H1 (cell line): ENCODE measurements around the gene CIT. TPM values are rescaled to one million over a fixed set of nuclear protein-coding genes. Genes with fewer than 3 reads are reported as not detected.

Experiments used
- CTCF ChIA-PET: fragments of 300-600 bp; sonication (Branson Sonifier 250); formaldehyde crosslinking; loops from one replicate; lab custom pipeline; 2021; ENCODE audit not compliant: partially characterized antibody; lab: Charles Lee
- POLR2A ChIA-PET: fragments of 300-600 bp; sonication (Branson Sonifier 250); formaldehyde crosslinking; loops from one replicate; lab custom pipeline; 2021; ENCODE audit warnings: inconsistent platforms; ENCODE audit not compliant: partially characterized antibody; lab: Charles Lee
- DNase-seq, 2 experiments: peaks; one replicate each; pipeline versions ENCODE4 v3.0.0 to v3.0.0-alpha.2; 2010 to 2022; ENCODE audit warnings: low spot score in 2 of 2, low read depth in 1 of 2, mixed read lengths in 1 of 2
- FAIRE-seq: peaks from 2 replicates; lab custom pipeline; 2011; peaks lifted over from hg19 to GRCh38; lab: Jason Lieb, UNC
- H2AFZ ChIP-seq: 2 replicates; pipeline ENCODE4 v1.8.1; 2012; ENCODE audit warnings: low read length, inconsistent platforms
- H2AK5ac ChIP-seq: 2 replicates; pipeline ENCODE4 v1.6.1; 2013; ENCODE audit warnings: low read depth, low read length
- H2BK120ac ChIP-seq: replicated peaks from 2 replicates; pipeline ENCODE3; 2013; ENCODE audit warnings: low read depth, low read length, inconsistent platforms
- H2BK12ac ChIP-seq: 2 replicates; pipeline ENCODE4 v1.6.1; 2013; ENCODE audit warnings: low read depth, low read length
- H2BK15ac ChIP-seq: 2 replicates; pipeline ENCODE4 v1.6.1; 2013; ENCODE audit warnings: low read length
- H2BK20ac ChIP-seq: 2 replicates; pipeline ENCODE4 v1.6.1; 2013; ENCODE audit warnings: low read length
- H2BK5ac ChIP-seq: 2 replicates; pipeline ENCODE4 v1.6.1; 2013; ENCODE audit warnings: low read depth, low read length
- H3K14ac ChIP-seq: 2 replicates; pipeline ENCODE4 v1.6.1; 2013; ENCODE audit warnings: inconsistent platforms; ENCODE audit not compliant: insufficient read length
- H3K18ac ChIP-seq: 2 replicates; pipeline ENCODE4 v1.6.1; 2013; ENCODE audit warnings: low read length; ENCODE audit errors: extremely low read depth
- H3K23ac ChIP-seq: 2 replicates; pipeline ENCODE4 v1.6.1; 2013; ENCODE audit warnings: inconsistent platforms; ENCODE audit not compliant: insufficient read length
- H3K23me2 ChIP-seq: 2 replicates; pipeline ENCODE4 v1.6.1; 2013; ENCODE audit warnings: low read depth, low read length
- H3K27ac ChIP-seq: 2 replicates; pipeline ENCODE4 v1.6.1; 2011; ENCODE audit warnings: low read depth, low read length, inconsistent platforms
- H3K27me3 ChIP-seq, 4 experiments: replicated peaks in 1 of 4; 1 replicate in 1 of 4; 2 replicates in 3 of 4; pipeline versions ENCODE4 v1.6.1 to v1.8.1; 2011 to 2013; ENCODE audit warnings: low read length in 3 of 4, mild to moderate bottlenecking in 3 of 4, inconsistent platforms in 2 of 4, mixed read lengths in 2 of 4, moderate library complexity in 1 of 4; ENCODE audit not compliant: control insufficient read depth in 3 of 4, insufficient read depth in 3 of 4; ENCODE audit errors: extremely low read depth in 1 of 4
- H3K36me3 ChIP-seq, 4 experiments: 2 replicates each; pipeline versions ENCODE4 v1.6.1 to v1.8.1; 2011 to 2013; ENCODE audit warnings: mild to moderate bottlenecking in 4 of 4, low read length in 3 of 4, moderate library complexity in 2 of 4, control low read depth in 1 of 4, inconsistent platforms in 1 of 4; ENCODE audit not compliant: insufficient read depth in 4 of 4, control insufficient read depth in 2 of 4
- H3K4ac ChIP-seq: replicated peaks from 2 replicates; pipeline ENCODE3; 2013; ENCODE audit warnings: low read length, low read depth, mixed read lengths, inconsistent platforms; ENCODE audit not compliant: insufficient read length
- H3K4me1 ChIP-seq, 4 experiments: replicated peaks in 1 of 4; 1 replicate in 1 of 4; 2 replicates in 3 of 4; pipeline versions ENCODE4 v1.6.1 to v1.8.1; 2011 to 2013; ENCODE audit warnings: low read length in 3 of 4, inconsistent platforms in 2 of 4, mixed read lengths in 1 of 4; ENCODE audit not compliant: insufficient read depth in 4 of 4, control insufficient read depth in 3 of 4
- H3K4me2 ChIP-seq, 2 experiments: 2 replicates each; pipeline versions ENCODE4 v1.6.1 to v1.8.1; 2011 to 2013; ENCODE audit warnings: low read depth in 2 of 2, low read length in 2 of 2, control low read depth in 1 of 2, inconsistent platforms in 1 of 2, mild to moderate bottlenecking in 1 of 2; ENCODE audit not compliant: insufficient read depth in 1 of 2
- H3K4me3 ChIP-seq, 4 experiments: fragments of 200-600, 300-600 bp in 1 of 4; sonication (generic), shearing (Covaris generic), sonication (Bioruptor Twin) in 1 of 4; 2 replicates each; pipeline versions ENCODE4 v1.5.1 to v1.8.1; 2011 to 2016; ENCODE audit warnings: low read length in 4 of 4, low read depth in 3 of 4, control low read depth in 2 of 4, inconsistent platforms in 2 of 4, mild to moderate bottlenecking in 2 of 4, mixed read lengths in 1 of 4, moderate library complexity in 1 of 4; ENCODE audit not compliant: insufficient read depth in 2 of 4; ENCODE audit errors: extremely low read depth in 1 of 4
- H3K56ac ChIP-seq: replicated peaks from 2 replicates; pipeline ENCODE3; 2013; ENCODE audit warnings: low read depth, mild to moderate bottlenecking, mixed read lengths, low read length, inconsistent platforms; ENCODE audit not compliant: insufficient read length
- H3K79me1 ChIP-seq: 2 replicates; pipeline ENCODE4 v1.6.1; 2013; ENCODE audit warnings: low read depth, low read length, control low read depth
- H3K79me2 ChIP-seq, 2 experiments: 2 replicates each; pipeline versions ENCODE4 v1.6.1 to v1.8.1; 2012 to 2013; ENCODE audit warnings: low read length in 2 of 2, mild to moderate bottlenecking in 2 of 2, inconsistent platforms in 1 of 2; ENCODE audit not compliant: insufficient read depth in 2 of 2, control insufficient read depth in 1 of 2
- H3K9ac ChIP-seq, 4 experiments: replicated peaks in 1 of 4; 1 replicate in 1 of 4; 2 replicates in 3 of 4; pipeline versions ENCODE4 v1.6.1 to v1.8.1; 2011 to 2013; ENCODE audit warnings: low read depth in 3 of 4, low read length in 3 of 4, control low read depth in 2 of 4, mild to moderate bottlenecking in 2 of 4, moderate library complexity in 2 of 4, inconsistent platforms in 1 of 4; ENCODE audit errors: extremely low read depth in 1 of 4
- H3K9me3 ChIP-seq, 2 experiments: 2 replicates each; pipeline versions ENCODE4 v1.6.1 to v1.8.1; 2012 to 2013; ENCODE audit warnings: mild to moderate bottlenecking in 2 of 2, moderate library complexity in 2 of 2, control low read depth in 1 of 2, inconsistent platforms in 1 of 2, low read depth in 1 of 2, low read length in 1 of 2, mixed read lengths in 1 of 2; ENCODE audit not compliant: insufficient read depth in 2 of 2
- H4K20me1 ChIP-seq, 2 experiments: replicated peaks in 1 of 2; 2 replicates each; pipeline versions ENCODE3 to v1.8.1; 2011 to 2013; ENCODE audit warnings: inconsistent platforms in 2 of 2, low read length in 2 of 2, mild to moderate bottlenecking in 1 of 2; ENCODE audit not compliant: insufficient read depth in 2 of 2, control insufficient read depth in 1 of 2
- H4K5ac ChIP-seq: 2 replicates; pipeline ENCODE4 v1.6.1; 2013; ENCODE audit warnings: low read length, low read depth, mixed read lengths, inconsistent platforms; ENCODE audit not compliant: insufficient read length
- H4K8ac ChIP-seq: 2 replicates; pipeline ENCODE4 v1.8.0; 2013; ENCODE audit warnings: mild to moderate bottlenecking, moderate library complexity, low read length, inconsistent platforms; ENCODE audit not compliant: insufficient read depth; ENCODE audit errors: extremely low read depth
- H4K91ac ChIP-seq: replicated peaks from 2 replicates; pipeline ENCODE3; 2013; ENCODE audit warnings: low read length, mixed read lengths, inconsistent platforms; ENCODE audit not compliant: insufficient read length
- BACH1 ChIP-seq: IDR thresholded peaks from 2 replicates; pipeline ENCODE4 v1.6.1; 2012; ENCODE audit warnings: low read length, improper control_type of control experiment
- KDM1A ChIP-seq: fragments of 200-600, 300-600 bp; sonication (generic); IDR thresholded peaks from 2 replicates; pipeline ENCODE4 v1.7.1; 2016; ENCODE audit warnings: mild to moderate bottlenecking, low read length, borderline replicate concordance
- POLR2A ChIP-seq, 2 experiments: IDR thresholded peaks; 1 replicate in 1 of 2; 2 replicates in 1 of 2; pipeline ENCODE4 v1.6.1; 2011; ENCODE audit warnings: low read depth in 2 of 2, low read length in 2 of 2, mild to moderate bottlenecking in 2 of 2; ENCODE audit errors: control extremely low read depth in 1 of 2
- ZNF274 ChIP-seq: IDR thresholded peaks from 2 replicates; pipeline ENCODE4 v1.7.0; 2012; ENCODE audit warnings: low read length, borderline replicate concordance; ENCODE audit errors: extremely low read depth
- WGBS, 2 experiments: shearing (Covaris generic) in 1 of 2; methylation state at CpG; one replicate each; pipeline versions ENCODE4 v1.1.6 to v1.1.7; 2013 to 2015; ENCODE audit warnings: low lambda C conversion rate in 2 of 2, mixed read lengths in 2 of 2, inconsistent platforms in 1 of 2, low coverage in 1 of 2, missing lambda C conversion rate in 1 of 2; ENCODE audit not compliant: insufficient replicate concordance in 2 of 2, insufficient coverage in 1 of 2, insufficient read length in 1 of 2; ENCODE audit errors: extremely low coverage in 1 of 2, missing lambda C conversion rate in 1 of 2; 5-methylcytosine and 5-hydroxymethylcytosine counted together
- polyA plus RNA-seq, 7 experiments: library from polyadenylated mRNA; depleted of rRNA in 3 of 7; stranded (reverse) in 5 of 7; unstranded in 2 of 7; fragments of >200 nt in 5 of 7; fragments of 200-250 nt in 2 of 7; gene quantifications; 1 replicate in 5 of 7; 2 replicates in 1 of 7; 4 replicates in 1 of 7; pipeline versions ENCODE4 v1.2.1 to v1.2.3, GENCODE V29; 2011 to 2013; ENCODE audit warnings: missing spikeins in 2 of 7, mixed read lengths in 2 of 7
- total RNA-seq: library from RNA; stranded (reverse); fragmentation: NEBNext Ultra II Directional; extraction: Animal tissue kit (Norgen Biotek cat#: 25700); gene quantifications from 2 replicates; pipeline ENCODE4 v1.2.1, GENCODE V29; 2021

Gene CIT
- total and polyA plus RNA-seq, 2 of the 8 experiments (the other 6 are each of a cell fraction or from before 2014, with no cell fraction given) = 17.1 to 60.9 TPM

- Histone ChIP-seq H4K91ac (no peak overlapping the region), H2BK20ac (no peak overlapping the region), H3K4me3 (no peak overlapping the region), H3K27ac (no peak overlapping the region), H2BK12ac (no peak overlapping the region), H3K23ac (no peak overlapping the region), H3K79me2 (peaks cover 0 to 25% of the 10 kb centered on the region in 2 experiments; a peak in 2 of 4 replicates), H3K4me1 (peaks cover 0 to 4% (median 0%) of the 10 kb centered on the region in 4 experiments; a peak in 2 of 7 replicates), H3K9me3 (no peaks in the 10 kb centered on the region), H3K4ac (no peak overlapping the region), H4K20me1 (peaks cover 7 to 13% of the 10 kb centered on the region in 2 experiments), H3K18ac (no peak overlapping the region)
- DNase-seq (no peak), FAIRE-seq (no peak)
- POLR2A ChIA-PET = interaction anchor here (0.8 kb wide), 1 partner anchor 15 kb away, joined by 3 read pairs; no protein-coding TSS in a partner anchor
- no peak for TF ChIP-seq ZNF274
- TF ChIP-seq KDM1A = no peak
- TF ChIP-seq BACH1 = no peak
- TF ChIP-seq POLR2A (IDR thresholded peaks at IDR 0.05; ENCODE audit: control extremely low read depth in 1 of 2, low read depth in 2 of 2, low read length in 2 of 2) = no peak
- TF ChIP-seq, all 59 proteins: peak for 0
- no peaks in the 10 kb centered on the region; the same call in 1 of the 2 replicates for H3K79me1 ChIP-seq
- 94% methylated on average over 7 of the region's 7 CpGs; no CpG with 5 or more reads in 1 of the 2 experiments for WGBS, 2 experiments
- H2AFZ ChIP-seq = no peak overlapping the region
- H3K4me2 ChIP-seq = no peak overlapping the region
- H4K8ac ChIP-seq = no peak overlapping the region
- no peak overlapping the region for H4K5ac ChIP-seq
- H3K27me3 ChIP-seq = no peaks in the 10 kb centered on the region
- H3K9ac ChIP-seq = no peak overlapping the region
- H2BK15ac ChIP-seq = no peak overlapping the region
- no peaks in the 10 kb centered on the region for H3K23me2 ChIP-seq
- CTCF ChIA-PET = interaction anchor here (0.9 kb wide), 1 partner anchor 31 kb away, joined by 4 read pairs; no protein-coding TSS in a partner anchor
- peaks cover 27 to 84% (median 67%) of the 10 kb centered on the region in 4 experiments for H3K36me3 ChIP-seq
- no peak overlapping the region for H2BK120ac ChIP-seq
- H2BK5ac ChIP-seq = no peak overlapping the region
- H3K56ac ChIP-seq = no peak overlapping the region
- H2AK5ac ChIP-seq = no peak overlapping the region
- no peak overlapping the region for H3K14ac ChIP-seq
These were observed 203.5 kb downstream of the CIT start for GRCh38 chr12:119673634-119674033.
